Nucleus accumbens (tissue), 56 donors: ENCODE results near the gene MPZL3.
A peak's percentile ranks its signal among the peaks of the same experiment; 100 is the strongest.

ENCODE experiments used
- DNase-seq, 56 donors: peaks; one replicate each; lab custom pipeline; 2025; lab: John Stamatoyannopoulos, UW

MPZL3 gene

GRCh38 chr11:118233850-118234249 is 18.3 kb downstream of the MPZL3 start:
- no peak for DNase-seq

- no peak for DNase-seq
Measured at GRCh38 chr11:118233377-118233776, 18.8 kb downstream of the MPZL3 start.

GRCh38 chr11:118232659-118233058 is 19.5 kb downstream of the MPZL3 start:
- DNase-seq, result no peak

- no peak for DNase-seq
Measured at GRCh38 chr11:118231461-118231860, 20.7 kb downstream of the MPZL3 start.

- no peak for DNase-seq
Measured at GRCh38 chr11:118230088-118230487, 22.1 kb downstream of the MPZL3 start.

- DNase-seq, result no peak
Measured at GRCh38 chr11:118229274-118229847, 22.8 kb downstream of the MPZL3 start.

DNA sequence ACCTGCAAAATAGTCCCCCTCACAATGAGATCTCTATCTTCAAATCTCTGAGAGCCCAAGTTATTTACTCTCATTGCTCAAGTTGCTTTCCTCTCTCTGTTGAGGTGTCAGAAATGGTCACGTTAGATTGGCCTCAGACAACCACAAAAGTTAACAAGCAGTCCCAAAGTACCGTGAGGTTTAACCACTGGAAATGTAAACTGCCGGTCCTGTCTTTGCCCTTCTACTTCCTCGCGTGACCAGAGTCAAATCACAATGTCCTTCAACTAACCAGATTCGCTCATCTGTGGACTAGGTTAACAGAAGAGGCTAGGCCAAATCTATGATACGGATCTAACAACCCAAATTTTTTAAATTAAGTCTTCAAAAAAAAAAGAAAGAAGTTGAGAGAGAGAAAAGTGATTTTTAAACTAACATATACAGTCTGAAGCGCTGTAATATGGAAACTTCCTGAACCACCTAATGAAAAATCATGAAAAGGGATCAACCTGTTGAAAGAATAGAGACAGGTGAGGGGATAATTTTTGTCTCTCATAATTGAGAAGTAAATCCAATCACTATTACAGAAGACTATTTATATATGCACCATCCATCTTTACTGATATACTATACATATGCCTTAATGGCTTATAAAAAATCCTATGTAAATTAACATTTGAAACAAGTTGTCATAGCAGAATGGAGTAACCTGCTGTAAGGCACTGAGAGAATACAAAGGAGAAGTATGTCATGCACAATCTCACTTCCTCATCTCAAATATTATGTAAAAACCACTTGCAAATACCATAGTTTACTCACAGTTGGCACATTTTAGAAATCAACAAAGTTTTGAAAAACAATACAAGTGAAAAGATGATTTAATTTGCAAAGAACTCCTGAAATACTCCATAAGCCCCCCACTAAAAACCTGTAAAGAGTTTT is 24.0 kb downstream of the MPZL3 start:
- no peak for DNase-seq

- DNase-seq, result no peak
Measured at GRCh38 chr11:118226781-118227180, 25.4 kb downstream of the MPZL3 start.

DNA sequence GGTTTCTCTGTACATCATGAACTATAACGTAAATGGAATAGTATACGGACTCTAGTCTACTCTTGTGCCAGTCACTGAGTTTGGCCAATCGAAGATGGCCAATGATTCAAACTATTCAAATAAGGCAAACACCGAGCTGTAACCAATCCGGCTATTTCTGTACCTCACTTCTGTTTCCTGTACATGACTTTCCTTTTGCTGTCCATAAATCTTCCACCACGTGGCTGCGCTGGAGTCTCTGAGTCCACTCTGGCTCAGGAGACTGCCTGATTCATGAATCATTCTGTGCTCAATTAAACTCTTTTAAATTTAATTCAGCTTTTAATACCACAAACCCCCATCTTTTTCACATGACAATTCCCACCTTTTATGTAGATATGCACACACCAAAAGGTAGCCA is 25.9 kb downstream of the MPZL3 start:
- no peak for DNase-seq

DNA sequence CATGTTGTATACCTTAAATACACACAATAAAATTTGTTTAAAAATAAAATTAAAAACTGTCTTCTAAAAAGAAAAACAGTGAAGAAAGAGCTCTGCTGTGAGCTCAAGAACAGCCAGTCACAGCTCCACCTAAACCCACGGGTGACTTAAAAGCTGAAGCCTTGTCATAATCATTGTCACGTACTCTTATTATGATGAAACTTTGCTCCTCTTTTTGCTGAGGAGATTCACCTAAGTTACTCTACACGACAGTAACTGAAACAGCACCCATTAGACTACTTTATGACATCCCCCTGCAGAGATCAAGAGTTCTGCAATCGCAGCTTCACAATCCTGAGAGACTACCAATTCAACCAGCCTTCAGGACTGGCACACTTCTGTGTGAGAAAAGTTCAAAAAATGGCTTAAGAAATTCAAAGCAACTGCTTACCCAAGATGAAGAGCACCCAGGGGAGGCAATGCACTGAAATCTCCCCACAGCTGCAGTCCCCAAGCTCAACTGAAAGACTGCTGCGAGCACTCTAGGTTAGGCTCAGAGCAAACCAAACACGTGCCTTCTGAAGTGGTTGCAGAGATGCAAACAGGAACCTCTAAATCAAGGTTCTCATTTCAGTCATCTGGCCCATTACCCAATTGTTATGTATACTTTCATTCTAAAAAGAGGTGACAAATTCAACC is 27.5 kb downstream of the MPZL3 start, which contains the start of gene JAML:
Gene JAML, minus strand, starts transcription at position 501 of the 678 bp plus-strand sequence. CDS start 10,145 bp downstream, outside the sequence.
- peak in 1 of 56 donors; percentile 3 for DNase-seq

DNA sequence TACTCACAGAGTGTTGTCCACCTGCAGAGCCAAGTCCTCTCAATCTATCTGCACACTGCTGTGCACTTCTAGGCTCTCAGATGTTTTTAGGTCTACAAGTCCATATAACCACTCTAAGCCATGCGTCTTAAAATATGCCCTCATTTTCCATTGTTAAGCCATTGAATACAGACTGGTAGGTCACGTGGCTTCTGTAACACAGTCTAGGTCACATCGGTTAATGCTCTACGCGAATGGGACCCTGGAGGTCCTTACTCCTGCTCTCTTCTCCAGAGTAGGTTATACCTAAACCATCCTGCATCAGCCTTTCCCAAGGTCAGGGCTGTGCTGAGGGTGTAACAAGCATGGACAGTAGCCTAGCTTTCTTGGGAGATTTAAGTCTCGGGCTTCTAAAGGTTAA is 28.2 kb downstream of the MPZL3 start:
- DNase-seq, result no peak

DNA sequence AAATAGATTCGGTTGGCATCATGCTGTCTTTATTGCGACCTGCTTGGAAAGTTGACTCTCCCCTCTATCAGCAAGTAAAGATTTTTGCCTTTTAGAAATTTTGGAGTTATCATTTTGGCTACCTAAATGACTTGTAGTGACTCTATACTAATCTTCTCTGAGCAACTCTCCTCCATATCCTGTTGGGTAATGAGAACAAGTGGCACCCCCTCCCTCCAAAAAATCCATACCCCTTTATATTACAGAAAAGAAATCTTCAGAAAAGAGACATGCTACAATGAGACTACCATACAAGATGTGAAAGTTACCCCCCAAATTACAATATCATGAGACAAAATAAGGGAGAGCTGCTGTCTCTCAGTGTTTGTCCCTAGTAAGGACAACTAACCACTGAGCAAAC is 28.6 kb downstream of the MPZL3 start:
- no peak for DNase-seq

- no peak for DNase-seq
Measured at GRCh38 chr11:118222437-118222836, 29.7 kb downstream of the MPZL3 start.

DNA sequence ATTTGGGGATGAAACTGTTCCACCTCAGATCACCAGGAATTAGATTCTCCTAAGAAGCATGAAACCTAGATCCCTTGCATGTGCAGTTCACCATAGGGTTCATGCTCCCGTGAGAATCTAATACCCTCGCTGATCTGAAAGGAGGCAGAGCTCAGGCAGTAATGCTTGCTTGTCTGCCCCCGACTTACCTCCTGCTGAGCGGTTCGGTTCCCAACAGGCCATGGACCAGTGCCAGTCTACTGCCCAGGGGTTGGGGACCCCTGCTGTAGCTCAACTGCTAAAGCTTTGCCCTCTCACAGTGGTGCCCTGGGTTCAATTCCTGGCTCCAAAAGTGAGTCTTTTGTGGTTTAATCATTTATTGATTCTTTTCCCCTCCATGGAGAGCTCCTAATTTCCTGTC is 30.7 kb downstream of the MPZL3 start:
- no peak for DNase-seq

DNA sequence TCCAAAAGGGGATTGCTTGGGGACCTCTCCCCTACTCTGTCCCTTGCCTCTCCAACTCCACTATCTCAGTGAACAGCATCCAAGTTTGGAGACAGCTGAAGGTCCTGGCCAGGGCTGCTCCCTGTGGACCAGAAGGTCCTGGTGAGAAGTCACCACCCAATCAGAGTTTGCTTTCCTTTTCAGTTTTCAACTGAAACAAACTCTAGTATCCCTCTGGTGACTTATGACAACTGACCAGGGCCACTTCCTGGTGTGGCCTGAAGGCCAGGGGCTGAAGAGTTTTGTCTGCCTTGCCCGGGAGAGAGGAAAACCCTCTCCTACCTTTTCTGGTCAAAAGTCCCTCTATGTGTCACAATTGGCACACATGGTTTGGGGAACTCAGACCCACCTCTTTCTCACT is 32.4 kb downstream of the MPZL3 start:
- no peak for DNase-seq

DNA sequence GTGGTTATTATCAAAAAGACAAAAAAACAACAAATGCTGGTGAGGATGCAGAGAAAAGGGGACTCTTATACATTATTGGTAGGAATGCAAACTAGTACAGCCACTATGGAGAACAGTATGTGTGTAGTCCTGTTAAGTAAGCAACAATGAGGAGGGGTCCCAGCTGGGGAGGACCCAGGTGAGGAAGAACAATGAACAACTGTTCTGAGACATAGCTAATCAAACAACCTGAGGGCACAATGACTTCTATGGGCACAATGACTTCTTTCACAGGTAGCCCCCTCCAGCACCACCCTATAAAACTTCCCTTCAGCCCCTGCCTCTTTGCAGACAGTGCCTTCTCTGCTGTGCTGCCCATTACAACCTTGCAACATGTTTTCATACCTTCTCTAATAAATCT is 32.9 kb downstream of the MPZL3 start:
- no peak for DNase-seq

GRCh38 chr11:118217575-118217974 is 34.6 kb downstream of the MPZL3 start:
- no peak for DNase-seq

GRCh38 chr11:118216621-118217481 is 35.3 kb downstream of the MPZL3 start:
- DNase-seq, result no peak

- no peak for DNase-seq
Measured at GRCh38 chr11:118215765-118216164, 36.4 kb downstream of the MPZL3 start.

- no peak for DNase-seq
Measured at GRCh38 chr11:118215262-118215661, 36.9 kb downstream of the MPZL3 start.
